ENCODE results near the gene FAAH.

DNA sequence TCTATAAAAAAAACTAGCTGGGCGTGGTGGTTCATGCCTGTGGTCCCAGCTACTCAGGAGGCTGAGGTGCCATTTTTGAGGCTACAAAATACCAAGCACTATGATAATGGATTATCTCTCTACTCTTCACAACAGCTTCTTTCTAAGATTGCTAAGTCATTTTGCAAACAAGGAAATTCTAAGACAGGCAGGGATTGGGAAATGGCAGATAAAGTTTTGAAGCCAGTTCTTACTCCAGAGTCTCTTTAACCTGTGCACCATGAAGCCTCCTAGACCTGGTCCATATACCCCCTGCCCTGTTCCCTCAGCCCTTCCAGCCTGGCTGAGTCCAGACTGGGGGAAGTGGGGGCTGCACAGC, 56.0 kb downstream of the FAAH start:
- TF ChIP-seq EZH2 (IDR thresholded peaks at IDR 0.05), result no peak
- TF ChIP-seq, protein P1, sequence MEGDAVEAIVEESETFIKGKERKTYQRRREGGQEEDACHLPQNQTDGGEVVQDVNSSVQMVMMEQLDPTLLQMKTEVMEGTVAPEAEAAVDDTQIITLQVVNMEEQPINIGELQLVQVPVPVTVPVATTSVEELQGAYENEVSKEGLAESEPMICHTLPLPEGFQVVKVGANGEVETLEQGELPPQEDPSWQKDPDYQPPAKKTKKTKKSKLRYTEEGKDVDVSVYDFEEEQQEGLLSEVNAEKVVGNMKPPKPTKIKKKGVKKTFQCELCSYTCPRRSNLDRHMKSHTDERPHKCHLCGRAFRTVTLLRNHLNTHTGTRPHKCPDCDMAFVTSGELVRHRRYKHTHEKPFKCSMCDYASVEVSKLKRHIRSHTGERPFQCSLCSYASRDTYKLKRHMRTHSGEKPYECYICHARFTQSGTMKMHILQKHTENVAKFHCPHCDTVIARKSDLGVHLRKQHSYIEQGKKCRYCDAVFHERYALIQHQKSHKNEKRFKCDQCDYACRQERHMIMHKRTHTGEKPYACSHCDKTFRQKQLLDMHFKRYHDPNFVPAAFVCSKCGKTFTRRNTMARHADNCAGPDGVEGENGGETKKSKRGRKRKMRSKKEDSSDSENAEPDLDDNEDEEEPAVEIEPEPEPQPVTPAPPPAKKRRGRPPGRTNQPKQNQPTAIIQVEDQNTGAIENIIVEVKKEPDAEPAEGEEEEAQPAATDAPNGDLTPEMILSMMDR (IDR thresholded peaks at IDR 0.05), result no peak

Measured in neural progenitor cell (in vitro differentiated cells).